NCI-H748 (cell line): ENCODE results near the gene HEXD.
"Not testable (repeated sequence)": the region's sequence is repeated elsewhere in the genome, so short reads cannot be mapped to it uniquely, and the experiment has no call there.

ENCODE experiments used
- DNase-seq: peaks from one replicate; lab custom pipeline; 2025; ENCODE audit not compliant: unreplicated experiment; lab: John Stamatoyannopoulos, UW

Gene HEXD

DNA sequence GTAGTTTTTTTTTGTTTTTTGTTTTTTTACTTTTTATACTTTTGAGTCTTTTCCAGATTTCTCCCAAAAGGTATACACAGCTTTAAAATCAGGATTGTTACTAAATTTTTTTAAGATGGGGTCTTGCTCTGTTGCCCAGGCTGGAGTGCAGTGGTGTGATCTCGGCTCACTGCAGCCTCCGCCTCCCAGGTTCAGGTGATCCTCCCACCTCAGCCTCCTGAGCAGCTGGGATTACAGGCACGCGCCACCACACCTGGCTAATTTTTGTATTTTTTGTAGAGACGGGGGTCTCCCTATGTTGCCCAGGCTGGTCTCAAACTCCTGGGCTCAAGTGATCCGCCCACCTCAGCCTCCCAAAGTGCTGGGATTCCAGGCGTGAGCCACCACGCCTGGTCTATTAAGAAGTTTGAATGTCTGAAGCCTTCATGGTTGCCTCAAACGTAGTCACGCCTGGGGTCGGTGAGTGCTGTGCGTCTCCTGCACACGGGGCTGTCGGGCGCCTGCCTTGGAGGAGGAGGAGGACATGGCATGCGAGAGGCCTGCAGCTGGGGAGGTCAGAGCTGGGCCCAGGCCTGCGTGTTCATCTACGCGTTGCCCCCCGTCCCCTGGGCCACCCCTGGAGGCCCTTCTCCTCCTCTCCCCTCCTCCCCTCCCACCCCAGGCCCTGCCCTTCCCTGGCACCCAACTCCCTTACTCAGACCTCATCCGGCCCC lies 35.8 kb upstream of the HEXD start:
- DNase-seq = not testable (repeated sequence)

DNA sequence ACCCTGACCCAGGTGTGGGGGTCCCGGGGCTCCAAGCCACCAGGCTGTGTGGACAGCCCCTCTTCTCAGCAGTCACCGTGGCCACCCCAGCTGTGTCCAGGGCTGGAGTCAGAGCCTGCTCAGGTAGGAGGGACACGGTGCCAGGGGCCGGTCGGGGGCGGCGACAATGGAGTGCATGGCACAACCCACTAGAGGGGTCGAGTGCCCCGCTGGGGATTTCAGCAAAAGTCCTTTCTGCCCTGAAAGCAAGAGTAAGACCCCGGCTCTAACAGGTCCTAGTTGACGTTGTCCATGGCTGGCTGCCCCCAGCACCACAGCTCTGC lies 35.3 kb upstream of the HEXD start:
- no peak for DNase-seq

GRCh38 chr17:82383411-82383810 lies 34.7 kb upstream of the HEXD start:
- DNase-seq = peak; percentile 19

GRCh38 chr17:82384051-82384729 lies 34.0 kb upstream of the HEXD start:
- DNase-seq = no peak

- peak; percentile 86 for DNase-seq
Observed at GRCh38 chr17:82384730-82385481, 33.2 kb upstream of the HEXD start.

DNA sequence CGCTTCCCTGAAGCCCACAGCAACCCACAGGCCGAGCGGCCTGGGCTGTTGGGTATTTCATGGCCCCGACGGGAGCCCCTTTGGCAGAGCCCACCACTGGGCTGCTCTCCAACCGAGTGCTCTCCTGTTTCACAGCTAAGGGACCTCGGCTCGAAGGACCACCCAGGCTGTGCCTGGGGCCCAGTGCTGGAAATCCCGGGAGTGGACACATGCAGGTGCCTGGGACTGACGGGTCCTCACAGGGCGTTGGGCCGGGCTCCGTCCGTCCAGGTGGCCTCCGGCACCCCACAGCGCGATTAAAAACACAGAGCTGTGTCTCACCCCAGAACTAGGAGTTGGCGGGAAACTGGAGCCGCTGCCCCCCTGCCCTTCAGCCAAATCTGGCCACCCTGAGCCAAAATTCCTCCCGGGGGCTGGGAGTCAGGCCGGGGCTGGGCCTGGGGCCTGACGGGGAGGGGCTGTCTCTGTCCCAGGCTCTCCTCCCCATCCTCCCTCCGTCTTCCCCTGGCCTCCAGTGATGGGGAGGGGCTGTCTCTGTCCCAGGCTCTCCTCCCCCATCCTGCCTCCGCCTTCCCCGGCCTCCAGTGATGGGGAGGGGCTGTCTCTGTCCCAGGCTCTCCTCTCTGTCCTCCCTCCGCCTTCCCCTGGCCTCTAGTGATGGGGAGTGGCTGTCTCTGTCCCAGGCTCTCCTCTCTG lies 32.4 kb upstream of the HEXD start:
- no peak for DNase-seq

GRCh38 chr17:82386255-82386831 lies 31.8 kb upstream of the HEXD start:
- DNase-seq = no peak

- DNase-seq = no peak
Observed at GRCh38 chr17:82386881-82387704, 31.1 kb upstream of the HEXD start.

DNA sequence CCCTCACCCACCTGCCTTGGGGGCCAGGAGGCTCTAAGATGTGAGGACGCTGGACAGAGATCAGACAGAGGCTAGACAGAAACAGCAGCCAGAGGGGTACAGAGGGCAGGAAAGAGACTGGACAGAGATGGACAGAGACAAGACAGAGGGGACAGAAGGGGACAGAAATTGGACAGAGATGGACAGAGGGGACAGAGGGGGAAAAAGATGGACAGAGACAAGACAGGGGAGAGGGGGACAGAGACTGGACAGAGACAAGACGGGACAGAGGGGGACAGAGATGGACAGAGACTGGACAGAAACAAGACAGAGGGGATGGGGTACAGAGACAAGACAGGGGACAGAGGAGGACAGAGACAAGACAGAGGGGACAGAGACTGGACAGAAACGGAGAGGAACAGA lies 30.4 kb upstream of the HEXD start:
- DNase-seq = no peak

DNA sequence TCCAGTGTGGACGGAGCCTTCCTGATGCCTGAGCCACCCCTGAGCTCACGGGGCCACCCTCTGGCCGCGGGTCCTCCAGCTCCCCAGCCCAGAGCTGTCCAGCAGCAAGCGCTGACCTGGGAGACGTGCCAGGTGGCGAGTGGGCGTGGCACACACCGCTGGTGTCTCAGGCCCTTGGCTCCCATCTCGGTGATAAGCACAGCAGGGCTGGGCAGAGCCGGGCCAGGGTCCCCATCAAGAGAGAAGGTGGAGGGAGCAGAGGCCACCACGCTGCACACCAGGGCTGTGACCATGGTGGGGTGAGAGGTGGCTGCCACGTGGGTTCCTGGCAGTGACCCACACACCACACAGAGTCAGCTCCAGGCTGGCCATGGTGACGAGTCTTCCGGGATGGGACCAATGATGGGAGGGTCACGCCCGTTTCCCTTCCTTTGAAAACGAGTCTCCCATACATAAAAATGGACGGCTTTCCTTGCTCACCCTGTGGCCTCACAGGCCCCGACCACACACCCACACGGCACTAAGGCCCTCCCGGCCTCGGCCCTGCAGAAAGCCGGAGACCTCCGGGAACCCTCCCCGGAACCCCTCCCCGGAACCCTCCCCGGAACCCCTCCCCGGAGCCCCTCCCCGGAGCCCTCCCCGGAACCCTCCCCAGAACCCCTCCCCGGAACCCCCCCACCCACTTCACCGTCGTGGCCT lies 29.8 kb upstream of the HEXD start:
- DNase-seq = peak; percentile 45

DNA sequence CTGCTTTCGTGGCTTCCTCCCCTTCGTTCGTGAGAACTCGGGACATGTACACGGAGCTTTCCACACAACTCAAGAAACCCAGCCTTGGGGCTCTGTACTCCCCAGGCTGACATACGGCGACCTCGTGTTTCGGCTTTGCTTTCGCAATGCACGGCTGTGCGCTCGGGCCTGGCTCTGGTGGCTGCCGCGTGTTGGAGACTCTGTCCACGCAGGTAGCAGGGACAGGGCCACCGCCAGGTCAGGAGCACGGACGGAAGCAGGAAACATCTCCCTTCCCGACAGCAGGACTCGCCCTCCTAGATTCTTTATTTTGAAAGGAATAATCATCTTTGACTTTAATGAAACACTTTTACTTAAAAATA lies 29.2 kb upstream of the HEXD start:
- DNase-seq = no peak

DNA sequence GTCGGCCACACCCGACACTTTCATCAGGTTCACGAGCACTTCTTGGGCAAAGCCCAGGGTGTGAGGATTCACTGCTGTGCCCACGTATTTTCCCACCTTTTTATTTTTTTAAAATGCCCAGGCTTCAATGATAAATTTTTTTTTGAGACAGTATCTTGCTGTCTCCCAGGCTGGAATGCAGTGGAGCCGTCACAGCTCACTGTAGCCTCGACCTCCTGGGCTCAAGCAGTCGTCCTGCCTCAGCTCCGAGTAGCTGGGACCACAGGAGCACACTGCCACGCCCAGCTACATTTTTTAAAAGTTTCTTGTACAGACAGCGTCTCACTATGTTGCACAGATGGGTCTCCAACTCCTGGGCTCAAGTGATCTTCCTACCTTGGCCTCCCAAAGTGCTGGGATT lies 28.8 kb upstream of the HEXD start:
- DNase-seq = no peak

DNA sequence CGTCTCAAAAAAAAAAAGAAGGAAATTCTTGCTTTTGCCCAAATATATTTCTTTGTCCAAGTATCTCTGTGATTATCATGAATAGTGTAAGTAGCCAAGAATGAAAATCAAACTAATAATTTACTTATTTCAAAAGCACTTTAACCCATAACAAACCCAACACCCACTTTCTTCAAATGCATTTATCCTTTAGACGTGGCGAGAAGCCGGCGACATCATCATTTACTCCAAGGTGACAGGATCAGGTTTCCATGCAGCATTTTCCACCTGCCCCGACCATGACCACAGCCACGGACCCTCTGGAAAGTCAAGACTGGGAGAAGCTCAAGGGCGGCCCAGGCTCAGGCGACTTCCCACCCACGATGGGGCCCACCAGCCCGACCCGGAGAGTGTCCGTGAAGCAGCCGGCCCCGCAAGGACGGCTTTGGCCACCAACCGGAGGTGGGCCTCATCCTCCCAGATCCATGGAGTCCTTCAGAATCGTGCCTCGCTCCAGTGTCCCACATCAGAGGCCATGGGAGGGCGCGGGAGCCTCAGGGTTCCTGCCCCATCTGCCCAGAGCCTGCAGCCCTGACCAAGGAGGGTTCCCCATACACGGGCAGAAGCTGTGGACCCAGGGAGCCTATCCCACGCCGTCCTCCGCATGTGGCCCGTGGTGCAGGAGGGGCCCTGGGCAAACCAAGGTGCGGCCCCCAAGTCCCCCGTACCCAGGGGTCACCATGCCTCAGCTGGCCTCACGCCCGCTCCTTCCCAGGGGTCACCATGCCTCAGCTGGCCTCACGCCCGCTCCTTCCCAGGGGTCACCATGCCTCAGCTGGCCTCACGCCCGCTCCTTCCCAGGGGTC lies 27.9 kb upstream of the HEXD start:
- DNase-seq = no peak

GRCh38 chr17:82390860-82391435 lies 27.2 kb upstream of the HEXD start:
- no peak for DNase-seq

DNA sequence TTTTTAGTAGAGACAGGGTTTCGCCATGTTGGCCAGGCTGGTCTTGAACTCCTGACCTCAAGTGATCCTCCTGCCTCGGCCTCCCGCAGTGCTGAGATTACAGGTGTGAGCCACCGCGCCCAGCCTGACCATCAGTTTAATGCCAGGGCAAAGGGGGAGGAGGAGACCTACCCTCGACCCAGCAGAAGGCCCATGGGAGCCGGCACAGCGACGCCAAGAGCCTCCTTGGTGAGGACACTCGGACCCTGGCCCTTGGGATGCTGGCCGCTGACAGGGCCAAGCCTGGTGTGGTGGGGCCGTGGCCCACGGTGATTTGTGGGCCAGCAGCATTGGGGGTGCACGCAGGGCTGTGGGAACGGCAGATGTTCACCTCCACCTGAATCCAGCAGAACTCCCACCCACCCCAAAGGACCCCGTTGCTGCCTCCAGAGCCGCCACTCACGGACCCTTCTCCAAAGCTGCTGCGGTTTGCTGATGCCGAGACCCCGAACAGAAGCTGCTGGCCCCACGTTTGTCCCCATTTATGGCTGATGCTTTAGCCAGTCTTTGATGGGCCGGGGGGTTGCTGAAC lies 26.6 kb upstream of the HEXD start:
- DNase-seq = no peak

GRCh38 chr17:82392209-82392920 lies 25.8 kb upstream of the HEXD start:
- no peak for DNase-seq

- DNase-seq = no peak
Observed at GRCh38 chr17:82392941-82393340, 25.2 kb upstream of the HEXD start.

GRCh38 chr17:82394278-82394677 lies 23.9 kb upstream of the HEXD start:
- no peak for DNase-seq
